ENCODE data around the gene PHF3.

The PHF3 gene

GRCh38 chr6:63649847-63650265 lies 14.3 kb downstream of the PHF3 start:
- no peak for DNase-seq

- no peak for DNase-seq
Measured at GRCh38 chr6:63652980-63653379, 17.4 kb downstream of the PHF3 start.

- no peak for DNase-seq
Measured at GRCh38 chr6:63660757-63661156, 25.2 kb downstream of the PHF3 start.

GRCh38 chr6:63661769-63662168 lies 26.2 kb downstream of the PHF3 start:
- DNase-seq = no peak

GRCh38 chr6:63663147-63663955 lies 27.7 kb downstream of the PHF3 start:
- DNase-seq = no peak

GRCh38 chr6:63663956-63664281 lies 28.3 kb downstream of the PHF3 start:
- no peak for DNase-seq

- DNase-seq = no peak
Measured at GRCh38 chr6:63671098-63671754, 35.6 kb downstream of the PHF3 start.

- DNase-seq = no peak
Measured at GRCh38 chr6:63672582-63673129, 37.1 kb downstream of the PHF3 start.

GRCh38 chr6:63673692-63674091 lies 38.1 kb downstream of the PHF3 start:
- no peak for DNase-seq

GRCh38 chr6:63674635-63675034 lies 39.0 kb downstream of the PHF3 start:
- no peak for DNase-seq

GRCh38 chr6:63675138-63675537 lies 39.5 kb downstream of the PHF3 start:
- no peak for DNase-seq

GRCh38 chr6:63676412-63677114 lies 41.0 kb downstream of the PHF3 start:
- DNase-seq = no peak

- no peak for DNase-seq
Measured at GRCh38 chr6:63677282-63677681, 41.7 kb downstream of the PHF3 start.

- no peak for DNase-seq
Measured at GRCh38 chr6:63683071-63683603, 47.5 kb downstream of the PHF3 start.

GRCh38 chr6:63685446-63686379 lies 50.1 kb downstream of the PHF3 start:
- DNase-seq = no peak

GRCh38 chr6:63689421-63689820 lies 53.8 kb downstream of the PHF3 start:
- no peak for DNase-seq

- DNase-seq = no peak
Measured at GRCh38 chr6:63690221-63690620, 54.6 kb downstream of the PHF3 start.

GRCh38 chr6:63705707-63706106 lies 70.1 kb downstream of the PHF3 start:
- no peak for DNase-seq

- no peak for DNase-seq
Measured at GRCh38 chr6:63706630-63707029, 71.0 kb downstream of the PHF3 start.

- DNase-seq = no peak
Measured at GRCh38 chr6:63708631-63709030, 73.0 kb downstream of the PHF3 start.

- DNase-seq = no peak
Measured at GRCh38 chr6:63709148-63709547, 73.5 kb downstream of the PHF3 start.

GRCh38 chr6:63713332-63713731 lies 77.7 kb downstream of the PHF3 start:
- DNase-seq = no peak
